Brain microvascular endothelial cell (primary cell): Measurements from ENCODE around the gene UBASH3B.

Experiments
- DNase-seq: peaks from one replicate; pipeline ENCODE4 v3.0.0-alpha.2; 2020
- H3K27ac ChIP-seq: fragments of 250-450 bp; sonication (Bioruptor Pico); 2 replicates; pipeline ENCODE4 v1.5.1; 2020; ENCODE audit warnings: mild to moderate bottlenecking, moderate library complexity
- H3K27me3 ChIP-seq: fragments of 250-450 bp; sonication (Bioruptor Pico); replicated peaks from 2 replicates; pipeline ENCODE4 v1.5.1; 2020; ENCODE audit warnings: mild to moderate bottlenecking
- H3K36me3 ChIP-seq: fragments of 250-450 bp; sonication (Bioruptor Pico); replicated peaks from 2 replicates; pipeline ENCODE4 v1.5.1; 2020; ENCODE audit warnings: mild to moderate bottlenecking
- H3K4me3 ChIP-seq: 2 replicates; pipeline ENCODE4 v1.5.1; 2011; ENCODE audit warnings: low read depth, mild to moderate bottlenecking, control low read depth, low read length, moderate library complexity
- CTCF ChIP-seq: IDR thresholded peaks from 2 replicates; pipeline ENCODE4 v1.5.1; 2011; ENCODE audit warnings: low read depth, mild to moderate bottlenecking, moderate library complexity, low read length, control low read depth, inconsistent platforms; ENCODE audit errors: missing control alignments
- in situ Hi-C: cut with HindIII; loops from 2 replicates; pipeline ENCODE4 v1.10.0; 2017; ENCODE audit warnings: low sequenced_read_pairs, low pct_ligation_motif_present

UBASH3B gene

GRCh38 chr11:122755409-122755808, 99.9 kb downstream of the UBASH3B start:
- no peak overlapping the region for H3K27ac ChIP-seq
- H3K36me3 ChIP-seq: no peaks in the 10 kb centered on the region
- in situ Hi-C loops: no loop called here
- no peak overlapping the region for H3K4me3 ChIP-seq
- no peak for TF ChIP-seq CTCF
- DNase-seq: no peak
- H3K27me3 ChIP-seq: no peaks in the 10 kb centered on the region

GRCh38 chr11:122755941-122756340, 100.4 kb downstream of the UBASH3B start:
- Histone ChIP-seq H3K36me3 (no peaks in the 10 kb centered on the region), H3K27me3 (no peaks in the 10 kb centered on the region), H3K4me3 (no peak overlapping the region), H3K27ac (no peak overlapping the region)
- TF ChIP-seq CTCF: no peak
- DNase-seq: no peak
- in situ Hi-C loops: no loop called here

- Histone ChIP-seq H3K36me3 (no peaks in the 10 kb centered on the region), H3K4me3 (no peak overlapping the region), H3K27me3 (no peaks in the 10 kb centered on the region), H3K27ac (no peak overlapping the region)
- in situ Hi-C loops: no loop called here
- peak; percentile 43 for TF ChIP-seq CTCF
- DNase-seq: no peak
Measured at GRCh38 chr11:122756417-122756816, 100.9 kb downstream of the UBASH3B start.

GRCh38 chr11:122757201-122757600, 101.7 kb downstream of the UBASH3B start:
- Histone ChIP-seq H3K27ac (no peak overlapping the region), H3K36me3 (no peaks in the 10 kb centered on the region), H3K4me3 (no peak overlapping the region), H3K27me3 (no peaks in the 10 kb centered on the region)
- DNase-seq: no peak
- TF ChIP-seq CTCF: no peak
- in situ Hi-C loops: no loop called here

- no peak for DNase-seq
- H3K4me3 ChIP-seq: no peak overlapping the region
- in situ Hi-C loops: no loop called here
- no peak for TF ChIP-seq CTCF
- no peak overlapping the region for H3K27ac ChIP-seq
- H3K36me3 ChIP-seq: no peaks in the 10 kb centered on the region
- no peaks in the 10 kb centered on the region for H3K27me3 ChIP-seq
Measured at GRCh38 chr11:122758339-122758738, 102.8 kb downstream of the UBASH3B start.

GRCh38 chr11:122758974-122759373, 103.5 kb downstream of the UBASH3B start:
- H3K4me3 ChIP-seq: no peak overlapping the region
- DNase-seq: no peak
- in situ Hi-C loops: no loop called here
- TF ChIP-seq CTCF: no peak
- H3K27ac ChIP-seq: no peak overlapping the region
- H3K36me3 ChIP-seq: no peaks in the 10 kb centered on the region
- H3K27me3 ChIP-seq: no peaks in the 10 kb centered on the region
